ENCODE data around the gene SEMA5A. TPM values are rescaled to one million over a fixed set of nuclear protein-coding genes. Genes with fewer than 3 reads are reported as not detected.
A peak's percentile ranks its signal among the peaks of the same experiment; 100 is the strongest.

SEMA5A gene
- total RNA-seq, 1 experiment from 2014 or later = 9.3 TPM

DNA sequence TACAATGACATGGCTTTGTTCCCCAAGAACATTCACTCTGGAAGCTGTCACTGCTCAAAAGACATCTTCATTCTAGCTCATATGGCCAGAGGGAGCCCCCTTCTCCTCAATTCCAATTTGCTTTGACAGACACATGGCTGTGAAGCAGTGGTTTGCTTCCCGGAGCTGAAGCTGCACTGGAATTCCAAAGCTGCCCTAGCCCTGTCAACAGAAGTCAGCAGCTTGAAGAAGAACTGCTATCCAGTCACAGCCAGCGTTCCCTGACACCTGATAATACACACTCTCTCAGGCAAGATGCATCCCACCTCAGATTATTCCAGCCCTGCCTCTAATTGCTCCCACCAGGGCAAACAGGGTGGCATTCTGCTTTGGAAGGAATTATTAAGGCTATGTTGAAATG is 93.7 kb downstream of the SEMA5A start:
- H3K36me3 Mint-ChIP-seq = peaks cover 10% of the 10 kb centered on the region; the same call in 1 of the 2 replicates
- ChIA-PET CTCF (no interaction called here), POLR2A (no interaction called here)
- TF ChIP-seq CREM (CRISPR knock-in tag; IDR thresholded peaks at IDR 0.05) (no peak), GRHL2 (CRISPR knock-in tag; IDR thresholded peaks at IDR 0.05; ENCODE audit: insufficient replicate concordance, severe bottlenecking) (no peak), ZNF416 (CRISPR knock-in tag; IDR thresholded peaks at IDR 0.05) (no peak), ESRRA (CRISPR knock-in tag; IDR thresholded peaks at IDR 0.05; ENCODE audit: borderline replicate concordance) (no peak), ZNF317 (CRISPR knock-in tag; IDR thresholded peaks at IDR 0.05; ENCODE audit: borderline replicate concordance, low read depth) (no peak), JUN (CRISPR knock-in tag; IDR thresholded peaks at IDR 0.05) (no peak), PRDM15 (CRISPR knock-in tag; IDR thresholded peaks at IDR 0.05) (no peak), ZNF423 (CRISPR knock-in tag; IDR thresholded peaks at IDR 0.05) (no peak), OVOL2 (CRISPR knock-in tag; IDR thresholded peaks at IDR 0.05; ENCODE audit: borderline replicate concordance) (no peak), ETV6 (CRISPR knock-in tag; IDR thresholded peaks at IDR 0.05) (no peak), IRF2 (CRISPR knock-in tag; IDR thresholded peaks at IDR 0.05; ENCODE audit: borderline replicate concordance, low read depth) (no peak)
- TF ChIP-seq, protein P1, sequence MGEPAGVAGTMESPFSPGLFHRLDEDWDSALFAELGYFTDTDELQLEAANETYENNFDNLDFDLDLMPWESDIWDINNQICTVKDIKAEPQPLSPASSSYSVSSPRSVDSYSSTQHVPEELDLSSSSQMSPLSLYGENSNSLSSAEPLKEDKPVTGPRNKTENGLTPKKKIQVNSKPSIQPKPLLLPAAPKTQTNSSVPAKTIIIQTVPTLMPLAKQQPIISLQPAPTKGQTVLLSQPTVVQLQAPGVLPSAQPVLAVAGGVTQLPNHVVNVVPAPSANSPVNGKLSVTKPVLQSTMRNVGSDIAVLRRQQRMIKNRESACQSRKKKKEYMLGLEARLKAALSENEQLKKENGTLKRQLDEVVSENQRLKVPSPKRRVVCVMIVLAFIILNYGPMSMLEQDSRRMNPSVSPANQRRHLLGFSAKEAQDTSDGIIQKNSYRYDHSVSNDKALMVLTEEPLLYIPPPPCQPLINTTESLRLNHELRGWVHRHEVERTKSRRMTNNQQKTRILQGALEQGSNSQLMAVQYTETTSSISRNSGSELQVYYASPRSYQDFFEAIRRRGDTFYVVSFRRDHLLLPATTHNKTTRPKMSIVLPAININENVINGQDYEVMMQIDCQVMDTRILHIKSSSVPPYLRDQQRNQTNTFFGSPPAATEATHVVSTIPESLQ (CRISPR knock-in tag; IDR thresholded peaks at IDR 0.05) = no peak
- TF ChIP-seq, protein P2, sequence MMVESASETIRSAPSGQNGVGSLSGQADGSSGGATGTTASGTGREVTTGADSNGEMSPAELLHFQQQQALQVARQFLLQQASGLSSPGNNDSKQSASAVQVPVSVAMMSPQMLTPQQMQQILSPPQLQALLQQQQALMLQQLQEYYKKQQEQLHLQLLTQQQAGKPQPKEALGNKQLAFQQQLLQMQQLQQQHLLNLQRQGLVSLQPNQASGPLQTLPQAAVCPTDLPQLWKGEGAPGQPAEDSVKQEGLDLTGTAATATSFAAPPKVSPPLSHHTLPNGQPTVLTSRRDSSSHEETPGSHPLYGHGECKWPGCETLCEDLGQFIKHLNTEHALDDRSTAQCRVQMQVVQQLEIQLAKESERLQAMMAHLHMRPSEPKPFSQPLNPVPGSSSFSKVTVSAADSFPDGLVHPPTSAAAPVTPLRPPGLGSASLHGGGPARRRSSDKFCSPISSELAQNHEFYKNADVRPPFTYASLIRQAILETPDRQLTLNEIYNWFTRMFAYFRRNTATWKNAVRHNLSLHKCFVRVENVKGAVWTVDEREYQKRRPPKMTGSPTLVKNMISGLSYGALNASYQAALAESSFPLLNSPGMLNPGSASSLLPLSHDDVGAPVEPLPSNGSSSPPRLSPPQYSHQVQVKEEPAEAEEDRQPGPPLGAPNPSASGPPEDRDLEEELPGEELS (CRISPR knock-in tag; IDR thresholded peaks at IDR 0.05) = no peak
- no peak overlapping the region for H3K4me3 Mint-ChIP-seq
- peaks cover 21% of the 10 kb centered on the region for H3K9me3 Mint-ChIP-seq
- peaks cover 44% of the 10 kb centered on the region for H3K4me1 Mint-ChIP-seq
- H3K27ac Mint-ChIP-seq = no peak overlapping the region
- DNase-seq (ENCODE audit: low spot score) (no peak), ATAC-seq (no peak)
- no peaks in the 10 kb centered on the region for H3K27me3 Mint-ChIP-seq (ENCODE audit: low read depth)

- CTCF ChIA-PET = no interaction called here
- peaks cover 10% of the 10 kb centered on the region; the same call in 1 of the 2 replicates for H3K36me3 Mint-ChIP-seq
- peak overlapping the region; percentile 6; the same call in 1 of the 2 replicates for H3K27ac Mint-ChIP-seq
- TF ChIP-seq STAT6 (CRISPR knock-in tag; conservative IDR thresholded peaks at IDR 0.05; ENCODE audit: low read depth) = no peak
- no peak for TF ChIP-seq ZNF138 (CRISPR knock-in tag; conservative IDR thresholded peaks at IDR 0.05)
- no peak for TF ChIP-seq CREM (CRISPR knock-in tag; IDR thresholded peaks at IDR 0.05)
- no peak for TF ChIP-seq JAZF1 (CRISPR knock-in tag; IDR thresholded peaks at IDR 0.05)
- no peak for TF ChIP-seq OVOL2 (CRISPR knock-in tag; IDR thresholded peaks at IDR 0.05; ENCODE audit: borderline replicate concordance)
- TF ChIP-seq RORB (CRISPR knock-in tag; IDR thresholded peaks at IDR 0.05) = no peak
- TF ChIP-seq ETV6 (CRISPR knock-in tag; IDR thresholded peaks at IDR 0.05) = no peak
- TF ChIP-seq PRDM15 (CRISPR knock-in tag; IDR thresholded peaks at IDR 0.05) = no peak
- TF ChIP-seq ZNF219 (CRISPR knock-in tag; IDR thresholded peaks at IDR 0.05; ENCODE audit: borderline replicate concordance) = no peak
- TF ChIP-seq, protein P3, sequence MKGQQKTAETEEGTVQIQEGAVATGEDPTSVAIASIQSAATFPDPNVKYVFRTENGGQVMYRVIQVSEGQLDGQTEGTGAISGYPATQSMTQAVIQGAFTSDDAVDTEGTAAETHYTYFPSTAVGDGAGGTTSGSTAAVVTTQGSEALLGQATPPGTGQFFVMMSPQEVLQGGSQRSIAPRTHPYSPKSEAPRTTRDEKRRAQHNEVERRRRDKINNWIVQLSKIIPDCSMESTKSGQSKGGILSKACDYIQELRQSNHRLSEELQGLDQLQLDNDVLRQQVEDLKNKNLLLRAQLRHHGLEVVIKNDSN (CRISPR knock-in tag; IDR thresholded peaks at IDR 0.05) = no peak
- TF ChIP-seq TEAD4 (CRISPR knock-in tag; IDR thresholded peaks at IDR 0.05) = no peak
- H3K4me3 Mint-ChIP-seq = no peak overlapping the region
- DNase-seq (ENCODE audit: low spot score) (no peak), ATAC-seq (no peak)
- POLR2A ChIA-PET = no interaction called here
- no peaks in the 10 kb centered on the region for H3K27me3 Mint-ChIP-seq (ENCODE audit: low read depth)
- peaks cover 32% of the 10 kb centered on the region for H3K4me1 Mint-ChIP-seq
- peaks cover 21% of the 10 kb centered on the region for H3K9me3 Mint-ChIP-seq
These were observed 94.8 kb downstream of the SEMA5A start for GRCh38 chr5:9451037-9451436.

Measured in WTC11 (cell line).